Effector CD4-positive, alpha-beta T cell (primary cell): ENCODE data around the gene RRP9.

ENCODE experiments used
- DNase-seq: peaks from one replicate; pipeline ENCODE4 v3.0.0-alpha.2; 2020

The RRP9 gene

DNA sequence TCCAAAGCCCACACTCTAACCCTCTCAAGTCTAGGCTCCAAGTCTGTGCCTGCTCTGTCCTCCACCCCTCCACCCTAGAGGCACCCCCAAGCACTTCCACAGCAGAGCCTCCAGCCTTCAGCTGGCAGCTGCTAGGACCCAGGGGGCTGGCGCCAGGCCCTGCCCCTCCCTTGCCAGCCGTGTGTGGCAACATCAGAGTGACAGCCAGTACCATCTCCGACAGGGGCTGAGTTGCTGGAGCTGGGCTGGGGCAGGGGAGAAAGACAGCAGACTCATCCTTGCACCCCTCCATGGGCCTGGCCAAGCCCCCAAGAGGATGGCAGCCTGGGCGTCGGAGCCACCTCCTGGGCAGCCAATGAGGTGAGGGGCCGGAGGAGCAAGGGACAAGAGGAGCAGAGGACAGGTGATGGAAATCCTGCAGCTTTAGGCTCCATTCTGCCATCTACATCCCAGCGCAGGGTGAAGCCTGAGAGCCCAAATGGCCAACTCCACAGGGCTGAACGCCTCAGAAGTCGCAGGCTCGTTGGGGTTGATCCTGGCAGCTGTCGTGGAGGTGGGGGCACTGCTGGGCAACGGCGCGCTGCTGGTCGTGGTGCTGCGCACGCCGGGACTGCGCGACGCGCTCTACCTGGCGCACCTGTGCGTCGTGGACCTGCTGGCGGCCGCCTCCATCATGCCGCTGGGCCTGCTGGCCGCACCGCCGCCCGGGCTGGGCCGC is 13.6 kb upstream of the RRP9 start, which contains the start of gene GPR62:
TSS of gene GPR62 (plus strand) at position 207 of the 718 bp plus-strand sequence. CDS start at position 479, 272 bp downstream.
- no peak for DNase-seq

DNA sequence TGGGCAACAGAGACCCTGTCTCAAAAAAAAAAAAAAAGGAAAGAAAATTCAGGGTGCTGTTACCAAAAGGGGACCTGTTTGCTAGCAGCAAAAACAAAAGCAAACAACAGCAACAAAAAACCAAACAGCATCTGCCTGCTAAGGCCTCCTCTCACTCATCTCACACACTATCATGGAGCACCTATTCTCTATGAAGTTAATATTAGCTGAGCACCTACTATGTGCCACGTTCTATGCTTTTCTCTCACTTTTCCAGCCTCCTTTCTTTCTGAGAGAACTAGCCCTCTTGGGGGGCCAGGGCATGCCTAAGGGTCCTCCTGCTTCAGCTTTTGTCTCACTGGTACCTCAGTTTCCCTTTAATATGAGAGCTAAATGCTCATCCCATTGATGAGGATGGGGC is 13.0 kb upstream of the RRP9 start:
- no peak for DNase-seq

DNA sequence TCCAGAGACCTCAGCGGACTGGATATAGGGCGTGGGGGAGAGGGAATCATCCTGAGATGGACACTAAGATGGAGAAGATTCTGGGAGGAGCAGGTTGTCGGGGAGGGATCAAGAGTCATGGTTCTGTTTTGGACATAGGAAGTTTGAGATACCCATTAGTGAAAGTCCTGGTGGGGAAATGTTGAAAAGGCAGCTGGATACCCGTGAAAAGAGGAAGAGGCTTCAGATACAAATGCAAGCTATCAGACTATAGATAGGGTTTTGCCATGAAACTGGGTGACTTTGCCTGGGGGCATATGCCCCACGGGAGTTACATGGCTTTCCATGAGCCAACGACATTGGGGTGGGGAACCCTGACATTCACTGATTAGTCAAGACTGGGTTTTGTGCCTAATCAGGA is 12.4 kb upstream of the RRP9 start:
- no peak for DNase-seq

DNA sequence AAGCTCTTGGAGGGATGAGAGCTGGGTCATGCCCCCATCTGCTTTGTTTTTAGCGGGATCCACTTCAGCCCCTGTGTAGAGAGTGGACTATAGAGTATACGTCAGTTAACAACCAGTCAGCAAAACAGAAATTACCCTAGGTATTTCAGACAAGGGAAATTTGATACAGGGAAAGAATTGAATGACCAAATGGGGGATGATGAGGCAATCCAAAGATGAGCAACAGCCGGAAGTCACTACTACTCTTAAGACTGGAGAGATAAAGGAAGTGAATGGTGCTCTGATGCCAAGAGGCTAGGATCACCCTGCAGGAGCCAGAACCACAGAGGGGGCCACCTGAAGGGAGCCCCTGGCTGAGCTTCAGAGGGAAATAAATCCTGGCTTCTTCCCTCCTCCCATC is 11.7 kb upstream of the RRP9 start:
- DNase-seq: no peak

DNA sequence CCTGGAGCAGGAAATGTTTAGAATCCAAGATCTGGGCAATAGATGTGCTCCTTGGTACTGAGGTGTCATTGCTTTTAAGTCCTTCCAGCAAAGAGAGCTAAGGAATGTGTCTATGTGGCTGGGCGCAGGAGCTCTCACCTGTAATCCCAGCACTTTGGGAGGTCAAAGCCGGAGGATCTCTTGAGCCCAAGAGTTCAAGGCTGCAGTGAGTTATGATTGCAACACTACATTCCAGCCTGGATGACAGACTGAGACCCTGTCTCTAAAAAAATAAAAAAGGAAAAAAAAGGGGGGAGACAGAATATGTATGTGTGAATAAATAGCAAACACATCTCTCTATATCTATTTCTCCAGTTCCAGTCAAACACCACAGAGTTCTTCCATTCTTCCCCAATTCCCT is 9.2 kb upstream of the RRP9 start:
- DNase-seq: no peak

DNA sequence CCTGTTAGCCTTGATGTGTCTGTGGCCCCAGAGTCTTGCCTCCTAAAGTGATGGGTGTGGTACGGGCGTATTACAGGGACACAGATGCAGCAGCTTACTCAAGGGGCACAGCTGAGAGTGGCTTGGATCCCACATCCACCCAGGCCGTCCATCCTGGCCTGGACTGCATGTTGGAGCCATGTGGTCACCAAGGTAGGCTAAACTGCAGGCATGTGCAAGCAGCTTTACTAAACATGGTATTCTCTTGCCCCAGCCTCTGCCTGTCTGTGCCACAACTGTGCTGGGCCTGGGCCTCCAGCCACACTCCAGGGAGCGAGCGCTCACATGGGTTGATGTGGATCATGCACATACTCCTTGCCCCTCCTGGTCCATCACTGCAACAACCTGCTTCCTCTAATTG is 7.4 kb upstream of the RRP9 start:
- no peak for DNase-seq

DNA sequence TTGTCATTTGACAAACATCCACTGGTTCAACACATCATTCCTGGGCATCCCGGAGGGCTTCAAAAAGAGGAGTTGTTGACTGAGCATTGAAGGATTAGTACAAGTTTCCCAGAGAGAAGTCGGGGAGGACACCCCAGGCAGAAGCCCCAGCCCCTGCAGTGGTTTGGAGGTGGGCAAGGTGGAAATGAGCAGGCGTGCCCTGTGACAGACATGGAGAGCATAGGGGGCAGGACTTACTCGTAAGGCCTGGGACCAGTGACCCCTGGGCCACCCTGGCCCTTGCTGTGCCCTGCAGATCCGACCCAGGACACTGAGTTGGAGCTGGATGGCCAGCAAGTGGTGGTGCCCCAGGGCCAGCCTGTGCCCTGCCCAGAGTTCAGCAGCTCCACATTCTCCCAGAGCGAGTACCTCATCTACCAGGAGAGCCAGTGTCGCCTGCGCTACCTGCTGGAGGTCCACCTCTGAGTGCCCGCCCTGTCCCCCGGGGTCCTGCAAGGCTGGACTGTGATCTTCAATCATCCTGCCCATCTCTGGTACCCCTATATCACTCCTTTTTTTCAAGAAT is 6.4 kb upstream of the RRP9 start:
- no peak for DNase-seq

DNA sequence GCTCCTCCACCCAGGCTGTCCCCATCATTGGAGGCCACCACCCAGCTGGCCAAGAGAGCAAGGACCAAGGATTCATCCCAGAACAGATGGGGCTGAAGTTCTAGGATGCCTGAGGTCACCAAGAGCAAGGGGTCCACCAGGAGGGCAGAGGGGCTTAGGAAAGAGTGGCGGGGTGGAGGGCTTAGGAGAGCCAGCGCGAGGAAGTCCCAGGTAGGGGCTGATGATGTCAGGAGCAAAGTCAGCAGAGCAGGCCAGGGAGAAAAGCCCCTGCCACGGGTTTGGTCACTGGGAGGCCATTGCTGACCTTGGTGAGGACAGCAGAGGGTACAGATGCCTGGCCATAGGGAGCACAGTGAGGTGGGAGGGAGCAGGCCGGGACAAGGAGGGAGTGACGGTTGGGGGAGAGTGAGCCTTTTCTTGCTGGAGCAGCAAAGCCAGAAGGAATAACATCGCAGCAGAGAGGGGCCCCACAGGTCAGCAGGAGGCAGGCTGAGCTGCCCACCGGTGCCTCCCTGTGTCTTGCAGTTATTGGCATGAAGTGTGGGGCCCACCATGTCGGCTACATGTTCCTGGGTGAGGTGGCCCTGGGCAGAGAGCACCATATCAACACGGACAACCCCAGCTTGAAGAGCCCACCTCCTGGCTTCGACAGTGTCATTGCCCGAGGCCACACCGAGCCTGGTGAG is 5.7 kb upstream of the RRP9 start:
- no peak for DNase-seq

DNA sequence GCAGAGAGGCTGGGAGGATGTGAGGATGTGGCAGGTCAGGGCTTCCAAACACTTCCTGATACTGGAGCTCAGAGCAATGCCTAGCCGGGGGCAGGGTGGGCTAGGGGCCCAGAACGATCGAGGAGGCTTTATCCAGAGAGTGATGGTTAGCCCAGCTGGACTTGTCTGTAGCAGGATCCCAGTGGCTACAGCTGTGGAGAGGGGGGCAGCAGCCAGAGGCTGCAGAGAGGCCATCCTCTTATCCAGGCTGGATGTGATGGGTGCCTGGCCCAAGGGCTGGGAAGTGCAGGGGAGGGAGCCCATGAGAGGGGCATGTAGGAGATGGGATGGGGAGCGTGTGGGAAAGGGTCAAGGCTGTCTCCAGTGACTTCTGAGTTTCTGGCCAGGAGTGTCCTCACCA is 5.1 kb upstream of the RRP9 start:
- DNase-seq: no peak

DNA sequence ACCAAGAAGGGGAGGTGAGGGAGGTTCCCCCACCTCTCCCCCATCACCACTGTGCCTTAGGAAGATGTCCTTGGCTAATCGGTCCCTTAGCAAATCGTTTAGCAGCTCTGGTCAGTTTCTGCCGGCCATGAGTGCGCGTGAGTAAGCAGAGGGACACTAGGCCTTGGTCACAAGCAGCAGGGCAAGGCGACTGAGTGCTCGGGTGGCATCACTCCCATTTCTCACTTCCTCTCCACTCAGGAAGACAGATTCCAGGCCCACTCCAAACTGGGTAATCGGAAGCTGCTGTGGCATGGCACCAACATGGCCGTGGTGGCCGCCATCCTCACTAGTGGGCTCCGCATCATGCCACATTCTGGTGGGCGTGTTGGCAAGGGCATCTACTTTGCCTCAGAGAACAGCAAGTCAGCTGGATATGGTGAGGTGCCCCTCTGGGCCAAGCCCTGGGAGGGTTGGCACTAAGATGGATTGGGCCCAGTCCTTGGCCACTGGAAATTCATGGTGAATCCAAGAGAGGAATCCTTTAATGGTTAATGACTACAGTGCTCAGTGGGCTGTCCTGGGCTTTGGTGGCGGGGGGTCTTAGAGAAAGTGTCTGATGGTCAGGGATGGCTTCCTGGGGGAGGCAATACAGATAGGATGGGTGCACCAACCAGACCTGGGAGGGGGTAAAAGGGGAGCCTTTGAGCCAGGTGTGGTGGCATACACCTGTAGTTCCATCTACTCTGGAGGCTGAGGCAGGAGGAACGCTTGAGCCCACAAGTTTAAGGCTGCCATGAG is 4.4 kb upstream of the RRP9 start:
- no peak for DNase-seq

DNA sequence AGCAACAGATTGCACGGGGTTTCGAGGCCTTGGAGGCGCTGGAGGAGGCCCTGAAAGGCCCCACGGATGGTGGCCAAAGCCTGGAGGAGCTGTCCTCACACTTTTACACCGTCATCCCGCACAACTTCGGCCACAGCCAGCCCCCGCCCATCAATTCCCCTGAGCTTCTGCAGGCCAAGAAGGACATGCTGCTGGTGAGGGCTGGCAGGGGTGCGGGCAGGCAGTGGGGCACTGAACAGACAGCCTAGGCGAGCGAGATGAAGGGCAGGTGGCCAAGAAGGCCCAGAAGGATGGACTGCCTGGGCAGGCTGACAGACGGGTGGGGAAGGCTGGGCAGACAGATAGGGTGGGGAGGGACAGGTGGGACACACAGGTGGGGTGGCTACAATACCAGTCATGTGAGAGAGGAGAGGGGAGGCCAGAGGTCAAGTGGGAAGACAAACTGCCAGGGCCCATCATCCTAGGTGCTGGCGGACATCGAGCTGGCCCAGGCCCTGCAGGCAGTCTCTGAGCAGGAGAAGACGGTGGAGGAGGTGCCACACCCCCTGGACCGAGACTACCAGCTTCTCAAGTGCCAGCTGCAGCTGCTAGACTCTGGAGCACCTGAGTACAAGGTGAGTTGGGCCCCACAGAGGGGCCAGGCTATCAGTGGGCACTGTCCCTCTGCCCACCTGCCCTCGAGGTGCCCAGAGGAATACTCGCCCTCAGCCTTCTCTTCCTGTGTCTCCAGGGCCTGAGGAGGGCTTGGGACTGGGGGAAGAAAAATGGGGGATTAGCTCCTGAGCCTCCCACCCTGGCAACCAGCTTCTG is 3.5 kb upstream of the RRP9 start:
- no peak for DNase-seq

DNA sequence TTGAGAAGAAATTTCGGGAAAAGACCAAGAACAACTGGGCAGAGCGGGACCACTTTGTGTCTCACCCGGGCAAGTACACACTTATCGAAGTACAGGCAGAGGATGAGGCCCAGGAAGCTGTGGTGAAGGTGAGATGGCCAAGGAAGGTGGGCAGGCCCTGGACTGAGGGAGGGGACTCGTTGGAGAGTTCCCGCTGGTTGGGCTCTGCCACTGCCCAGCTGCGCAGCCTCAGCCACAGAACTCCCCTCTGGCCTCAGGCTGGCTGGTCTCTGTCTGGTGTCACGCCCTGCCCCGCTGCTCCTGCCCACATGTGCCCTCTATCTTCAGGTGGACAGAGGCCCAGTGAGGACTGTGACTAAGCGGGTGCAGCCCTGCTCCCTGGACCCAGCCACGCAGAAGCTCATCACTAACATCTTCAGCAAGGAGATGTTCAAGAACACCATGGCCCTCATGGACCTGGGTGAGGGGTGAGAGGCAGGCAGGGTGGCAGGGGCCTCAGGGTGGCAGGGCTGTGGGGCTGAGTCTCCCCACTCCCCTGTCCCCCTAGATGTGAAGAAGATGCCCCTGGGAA is 2.8 kb upstream of the RRP9 start:
- DNase-seq: no peak

DNA sequence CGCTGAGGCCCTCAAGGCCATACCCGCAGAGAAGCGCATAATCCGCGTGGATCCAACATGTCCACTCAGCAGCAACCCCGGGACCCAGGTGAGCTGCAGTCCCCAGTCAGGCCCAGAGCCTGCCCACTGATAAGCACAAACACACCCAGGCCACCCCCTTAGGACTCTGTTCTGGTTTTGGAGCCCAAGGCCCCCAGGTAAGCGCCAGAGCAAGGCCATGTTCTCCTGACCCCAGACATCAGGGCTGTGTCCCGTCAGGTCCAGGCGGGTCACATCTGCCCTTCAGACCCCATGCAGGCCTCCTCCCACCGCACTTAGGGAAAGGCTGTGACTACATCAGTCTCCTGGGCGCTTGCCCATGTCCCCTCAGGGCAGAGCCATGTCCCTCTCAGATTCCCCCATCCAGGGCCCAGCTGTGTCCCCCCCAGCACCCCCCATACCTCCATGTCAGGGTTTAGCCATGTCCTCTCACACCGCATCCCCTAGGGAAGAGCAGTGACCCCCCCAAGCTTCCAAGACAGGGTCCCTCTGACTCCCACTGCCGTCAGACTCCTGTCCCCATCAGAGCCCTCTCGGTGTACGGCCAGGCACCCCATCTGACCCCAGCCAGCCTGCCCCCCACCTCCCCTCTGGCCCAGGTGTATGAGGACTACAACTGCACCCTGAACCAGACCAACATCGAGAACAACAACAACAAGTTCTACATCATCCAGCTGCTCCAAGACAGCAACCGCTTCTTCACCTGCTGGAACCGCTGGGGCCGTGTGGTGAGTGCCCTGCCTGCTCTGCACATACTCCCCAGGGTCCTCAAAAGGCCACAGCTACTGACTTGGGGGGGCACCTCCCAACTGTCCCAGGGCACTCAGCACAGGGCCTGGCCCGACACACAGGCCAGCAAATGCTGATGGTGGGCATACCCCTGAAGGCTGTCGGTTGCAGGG is 2.0 kb upstream of the RRP9 start:
- no peak for DNase-seq

DNA sequence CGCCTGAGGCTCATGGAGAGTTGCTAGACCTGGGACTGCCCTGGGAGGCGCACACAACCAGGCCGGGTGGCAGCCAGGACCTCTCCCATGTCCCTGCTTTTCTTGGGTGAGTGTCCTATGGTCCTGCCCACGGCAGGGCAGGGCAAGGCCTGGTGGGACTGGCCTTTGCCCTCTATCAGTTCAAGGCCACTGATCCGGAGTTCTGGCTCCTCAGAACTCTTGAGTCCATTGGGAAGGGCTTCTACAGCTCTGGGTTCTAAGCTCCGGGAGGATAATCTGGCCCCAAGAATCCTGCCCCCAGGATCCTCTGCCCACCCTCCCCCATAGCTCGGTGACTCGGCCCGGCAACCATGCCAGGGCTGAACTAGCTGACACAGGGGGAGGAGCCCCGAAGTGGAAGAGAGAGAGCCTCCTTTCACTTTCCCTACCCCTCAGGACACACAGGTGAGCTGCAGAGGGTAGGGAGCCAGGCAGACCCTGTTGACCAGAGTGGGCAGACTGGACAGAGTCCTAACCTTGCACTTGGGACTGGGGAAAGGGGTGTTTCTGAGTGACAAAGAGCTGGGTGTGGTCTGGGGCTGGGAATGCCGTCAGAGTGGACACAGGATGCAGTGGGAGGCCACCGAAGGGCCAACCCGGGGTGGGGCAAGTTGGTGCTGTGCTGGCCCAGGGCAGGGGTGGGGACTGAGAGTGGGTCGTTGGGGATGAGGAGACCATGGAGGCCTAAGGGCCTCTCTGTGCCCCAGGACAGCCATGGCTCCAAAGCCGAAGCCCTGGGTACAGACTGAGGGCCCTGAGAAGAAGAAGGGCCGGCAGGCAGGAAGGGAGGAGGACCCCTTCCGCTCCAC is 1.1 kb upstream of the RRP9 start:
- DNase-seq: peak; percentile 32

DNA sequence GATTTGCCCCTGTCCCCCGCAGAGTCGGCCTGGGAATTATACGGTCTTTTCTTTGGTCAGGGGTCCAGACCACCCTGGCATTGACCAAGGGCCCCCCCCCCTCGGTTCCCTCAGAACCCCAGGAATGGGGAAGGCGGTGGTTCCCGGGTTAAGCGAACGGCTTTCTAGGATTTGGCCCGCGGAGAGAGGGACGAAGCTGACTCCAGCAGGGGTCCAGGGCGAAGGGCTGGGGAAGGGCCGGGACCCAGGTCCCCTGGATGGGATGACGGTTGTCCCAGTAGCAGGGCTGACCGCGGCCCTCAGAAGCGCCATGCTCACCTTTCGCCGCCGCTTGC is 274 bp downstream of the RRP9 start:
- no peak for DNase-seq

DNA sequence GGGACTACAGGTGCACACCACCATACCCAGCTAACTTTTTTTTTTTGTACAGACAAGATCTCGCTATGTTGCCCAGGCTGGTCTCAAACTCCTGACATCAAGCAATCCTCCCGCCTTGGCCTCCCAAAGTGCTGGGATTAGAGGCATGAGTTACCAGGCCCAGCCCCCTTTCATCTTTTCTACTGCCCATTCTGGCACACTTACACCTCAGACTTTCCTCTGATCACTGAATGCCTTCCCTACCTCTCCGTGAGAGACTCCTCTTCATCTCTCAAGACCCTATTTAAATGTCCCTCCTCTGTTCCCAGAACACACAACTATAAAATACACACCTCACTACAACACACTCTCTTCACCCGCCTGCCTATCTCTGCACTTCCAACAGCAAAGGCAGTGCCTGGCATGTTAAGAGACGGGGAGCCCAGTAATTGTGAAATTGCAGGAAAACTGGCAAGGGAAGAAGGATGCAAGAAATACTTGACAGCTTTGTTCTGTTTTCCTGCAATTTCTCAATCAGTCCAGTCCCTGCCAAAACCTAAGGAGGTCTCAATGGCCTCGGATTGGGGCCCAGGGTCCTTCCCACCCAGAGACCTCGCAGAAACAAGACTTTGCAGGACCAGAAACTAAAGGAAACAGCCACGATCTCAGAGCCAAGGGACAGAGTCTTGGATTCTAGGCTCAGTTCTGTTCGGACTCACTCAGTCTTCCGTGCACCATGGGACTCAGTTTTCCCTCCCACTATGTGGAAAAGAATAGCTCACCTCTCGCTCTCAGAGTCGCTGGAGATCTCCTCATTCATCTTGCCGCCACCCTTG is 849 bp downstream of the RRP9 start:
- no peak for DNase-seq

DNA sequence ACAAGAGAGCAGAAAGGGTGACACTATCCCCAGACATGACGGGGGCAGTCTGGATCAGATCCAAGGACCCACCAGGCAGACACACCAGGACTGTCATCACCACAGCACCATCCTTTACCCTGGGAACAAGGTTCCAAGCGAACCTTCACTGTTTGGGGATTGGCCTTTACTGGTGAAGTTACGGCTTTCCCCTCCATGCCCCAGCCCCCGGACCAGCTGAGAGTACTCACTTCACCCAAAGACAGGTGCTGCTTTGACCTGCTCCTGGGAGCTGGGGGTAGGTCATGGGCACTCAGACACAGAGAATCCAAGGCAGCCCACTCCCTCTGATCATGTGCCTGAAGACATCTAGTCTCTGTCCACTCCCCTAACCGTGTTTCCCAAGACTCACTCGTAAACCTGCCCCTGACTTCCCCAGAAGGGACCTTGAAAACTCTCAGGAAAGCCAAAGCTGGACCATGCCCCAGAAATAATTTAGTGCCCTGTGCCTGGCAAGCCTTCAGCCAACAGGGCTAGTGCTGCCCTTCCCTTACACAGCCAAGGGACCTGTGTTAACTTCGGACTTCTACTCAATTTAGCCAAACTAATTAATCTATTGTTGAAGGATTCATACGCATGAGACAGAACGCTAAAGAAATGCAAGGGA is 2.8 kb downstream of the RRP9 start:
- no peak for DNase-seq

DNA sequence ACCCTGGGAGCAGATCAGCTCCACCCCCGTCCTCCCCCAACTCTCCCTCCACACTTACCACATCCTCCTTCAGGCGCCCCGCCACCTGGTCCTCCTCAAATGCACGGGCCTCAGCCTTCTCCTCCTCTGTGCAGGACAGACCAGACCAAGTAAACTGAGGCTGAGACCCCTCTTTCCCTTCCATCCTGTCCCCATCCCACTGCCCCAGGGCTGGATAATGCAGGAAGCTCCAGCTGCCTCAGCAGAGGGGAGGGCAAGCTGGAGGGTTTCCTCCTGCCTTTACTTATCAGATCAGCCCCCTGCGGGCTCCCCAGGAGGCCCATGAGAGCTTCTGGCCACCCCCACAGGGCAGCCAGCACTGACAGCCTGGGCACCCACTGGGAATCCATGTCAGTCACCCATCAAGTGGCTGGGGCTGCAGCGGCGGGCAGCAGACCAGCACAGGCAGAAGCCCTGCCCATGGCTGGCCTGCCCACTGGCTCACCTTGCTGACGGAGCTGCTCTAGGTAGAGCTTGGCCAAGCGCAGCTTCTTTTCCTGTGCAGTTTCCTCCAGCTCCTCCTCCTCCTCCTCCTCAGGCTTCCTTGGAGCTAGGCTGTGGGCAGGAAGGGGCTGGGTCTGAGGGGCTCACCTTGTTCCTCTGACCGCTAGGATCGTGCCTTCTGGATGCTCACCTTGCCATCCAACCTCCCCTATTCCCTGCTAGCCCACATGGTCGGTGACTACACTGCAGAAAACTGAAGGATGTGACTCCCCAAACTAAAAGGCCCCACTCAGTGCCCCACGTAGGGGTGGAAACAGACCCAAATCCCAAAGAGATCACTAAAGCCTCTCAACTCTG is 3.9 kb downstream of the RRP9 start:
- no peak for DNase-seq
